ENCODE data around the gene VAPB. TPM values are rescaled to one million over a fixed set of nuclear protein-coding genes. Genes with fewer than 3 reads are reported as not detected.
"Not testable (repeated sequence)": the region's sequence is repeated elsewhere in the genome, so short reads cannot be mapped to it uniquely, and the experiment has no call there.

VAPB gene
- total RNA-seq, 5 donors from 2014 or later (not counting 1 experiment from before 2014, with no cell fraction given), result 26.4 to 35.0 (median 30.8) TPM

DNA sequence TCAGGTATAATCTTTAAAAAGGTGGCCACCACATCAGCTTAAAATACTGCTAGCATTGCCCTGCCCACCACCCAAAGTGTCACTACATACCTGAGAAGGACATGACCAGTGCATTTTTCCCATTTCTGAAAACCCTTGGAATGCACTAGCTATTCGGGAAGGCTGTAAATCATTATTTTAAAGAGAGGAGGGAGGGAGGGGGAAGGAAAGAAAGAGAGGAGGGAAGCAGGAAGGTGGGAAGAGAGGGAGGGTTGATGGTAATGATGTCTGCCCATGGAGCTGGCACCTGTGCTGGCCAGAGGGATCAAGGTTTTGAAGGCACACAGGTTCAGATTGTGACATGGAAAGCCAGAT lies 32.4 kb downstream of the VAPB start:
- Mint-ChIP-seq H3K36me3 (peaks cover 54% of the 10 kb centered on the region), H3K4me3 (no peak overlapping the region), H3K4me1 (peaks cover 21 to 38% (median 25%) of the 10 kb centered on the region in 3 donors), H3K27me3 (no peaks in the 10 kb centered on the region), H3K9me3 (no peaks in the 10 kb centered on the region), H3K27ac (no peak overlapping the region)
- peaks cover 3 to 46% of the 10 kb centered on the region in 2 donors for H3K36me3 ChIP-seq (ENCODE audit: control insufficient read depth in 2 of 2, extremely low read depth in 1 of 2, insufficient read depth in 1 of 2, low read length in 1 of 2)
- WGBS (ENCODE audit: insufficient coverage), result no CpG with 5 or more reads among the region's 1 CpG
- DNase-seq (no peak), ATAC-seq (replicated peaks in 1 of 4) (no peak)
- ChIA-PET CTCF (interaction anchor here in 1 of 2 donors (0.9 kb wide), 1 partner anchor 14 kb away, joined by 3 read pairs; no protein-coding TSS in a partner anchor), POLR2A (interaction anchor here (0.6 to 0.7 kb wide), 4 partner anchors 22 to 913 kb away, joined by 3 to 8 read pairs (median 4); no protein-coding TSS in a partner anchor)
- no peaks in the 10 kb centered on the region for H3K27me3 ChIP-seq (replicated peaks in 1 of 2; ENCODE audit: control insufficient read depth in 2 of 2, extremely low read depth in 1 of 2, insufficient read depth in 2 of 2, low read length in 1 of 2)
- no peak overlapping the region for H3K27ac ChIP-seq (ENCODE audit: low read length)
- peaks cover 0 to 10% of the 10 kb centered on the region in 2 experiments for H3K4me1 ChIP-seq (ENCODE audit: control insufficient read depth in 1 of 2, extremely low read depth in 1 of 2, insufficient read depth in 2 of 2, low read length in 2 of 2)
- no peaks in the 10 kb centered on the region for H3K9me3 ChIP-seq
- H3K4me3 ChIP-seq (ENCODE audit: control insufficient read depth in 1 of 2, extremely low read depth in 1 of 2, low read length in 1 of 2), result no peak overlapping the region

DNA sequence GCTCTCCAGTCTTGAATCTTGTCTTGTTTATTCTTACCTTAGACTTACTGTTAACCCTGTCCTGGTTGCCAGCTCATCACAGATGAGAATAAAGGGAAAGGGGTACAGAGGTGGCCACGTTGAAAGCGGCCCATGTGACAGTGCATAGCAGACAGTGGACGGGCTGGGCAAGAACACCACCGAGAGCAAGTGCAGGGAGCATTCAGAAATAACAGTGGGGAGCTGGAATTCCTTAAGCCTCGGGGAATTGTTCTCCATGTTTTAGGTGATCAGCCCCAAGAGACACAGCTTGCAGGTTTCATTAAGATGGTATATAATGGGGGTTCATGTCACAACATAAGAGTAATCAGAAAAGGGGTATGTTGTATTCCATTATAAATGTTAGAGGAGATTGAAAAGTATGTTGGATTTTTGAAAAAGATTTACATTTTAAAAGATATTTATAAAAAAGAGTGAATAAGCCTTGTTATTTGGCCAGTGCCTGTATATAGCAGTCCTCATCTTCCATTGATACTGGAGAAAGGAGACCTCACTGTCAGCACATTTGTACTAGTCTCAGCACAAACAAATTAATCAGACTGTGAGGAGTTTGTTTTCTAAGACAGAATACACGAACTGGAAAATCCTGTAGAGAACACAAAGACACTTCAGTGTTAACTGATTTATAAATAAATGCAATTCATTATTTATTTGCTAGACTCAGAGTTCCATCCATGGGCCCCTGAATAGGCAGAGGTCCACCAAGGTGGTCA lies 35.4 kb downstream of the VAPB start:
- CTCF ChIA-PET, result interaction anchor here in 1 of 2 donors (1.3 kb wide), 1 partner anchor 8 kb away, joined by 3 read pairs; no protein-coding TSS in a partner anchor
- no peaks in the 10 kb centered on the region for H3K27me3 ChIP-seq (replicated peaks in 1 of 2; ENCODE audit: control insufficient read depth in 2 of 2, extremely low read depth in 1 of 2, insufficient read depth in 2 of 2, low read length in 1 of 2)
- ATAC-seq (replicated peaks in 1 of 4), result no peak

DNA sequence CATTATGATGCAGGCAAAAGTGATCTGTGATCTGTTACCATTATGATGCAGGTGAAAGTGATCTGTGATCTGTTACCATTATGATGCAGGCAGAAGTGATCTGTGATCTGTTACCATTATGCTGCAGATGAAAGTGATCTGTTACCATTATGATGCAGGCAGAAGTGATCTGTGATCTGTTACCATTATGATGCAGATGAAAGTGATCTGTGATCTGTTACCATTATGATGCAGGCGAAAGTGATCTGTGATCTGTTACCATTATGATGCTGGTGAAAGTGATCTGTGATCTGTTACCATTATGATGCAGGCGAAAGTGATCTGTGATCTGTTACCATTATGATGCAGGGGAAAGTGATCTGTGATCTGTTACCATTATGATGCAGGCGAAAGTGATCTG lies 38.5 kb downstream of the VAPB start:
- Mint-ChIP-seq H3K36me3 (peaks cover 29% of the 10 kb centered on the region), H3K4me1 (peaks cover 17 to 33% (median 28%) of the 10 kb centered on the region in 3 donors)
- H3K27me3 Mint-ChIP-seq; H3K4me1 ChIP-seq (ENCODE audit: control insufficient read depth in 1 of 2, extremely low read depth in 1 of 2, insufficient read depth in 2 of 2, low read length in 2 of 2); H3K9me3 ChIP-seq; H3K4me3 ChIP-seq (ENCODE audit: control insufficient read depth in 1 of 2, extremely low read depth in 1 of 2, low read length in 1 of 2); DNase-seq; CTCF ChIA-PET; H3K27ac Mint-ChIP-seq; H3K4me3 Mint-ChIP-seq; H3K27me3 ChIP-seq (replicated peaks in 1 of 2; ENCODE audit: control insufficient read depth in 2 of 2, extremely low read depth in 1 of 2, insufficient read depth in 2 of 2, low read length in 1 of 2); H3K9me3 Mint-ChIP-seq; ATAC-seq (replicated peaks in 1 of 4); H3K27ac ChIP-seq (ENCODE audit: low read length); POLR2A ChIA-PET: not testable (repeated sequence)
- H3K36me3 ChIP-seq (ENCODE audit: control insufficient read depth in 2 of 2, extremely low read depth in 1 of 2, insufficient read depth in 1 of 2, low read length in 1 of 2), result peaks cover 0 to 12% of the 10 kb centered on the region in 2 donors
- WGBS (ENCODE audit: insufficient coverage), result 100% methylated on average over 3 of the region's 3 CpGs

More for the DNA sequence above, 35.4 kb downstream of the VAPB start:
- Mint-ChIP-seq H3K4me1 (peaks cover 6 to 21% (median 20%) of the 10 kb centered on the region in 3 donors), H3K4me3 (no peak overlapping the region), H3K27ac (no peak overlapping the region), H3K36me3 (peaks cover 46% of the 10 kb centered on the region), H3K27me3 (no peaks in the 10 kb centered on the region), H3K9me3 (no peaks in the 10 kb centered on the region)
- 97% methylated on average over 4 of the region's 6 CpGs for WGBS (ENCODE audit: insufficient coverage)
- Histone ChIP-seq H3K4me1 (ENCODE audit: control insufficient read depth in 1 of 2, extremely low read depth in 1 of 2, insufficient read depth in 2 of 2, low read length in 2 of 2) (no peaks in the 10 kb centered on the region), H3K36me3 (ENCODE audit: control insufficient read depth in 2 of 2, extremely low read depth in 1 of 2, insufficient read depth in 1 of 2, low read length in 1 of 2) (peaks cover 0 to 33% of the 10 kb centered on the region in 2 donors), H3K27ac (ENCODE audit: low read length) (no peak overlapping the region), H3K4me3 (ENCODE audit: control insufficient read depth in 1 of 2, extremely low read depth in 1 of 2, low read length in 1 of 2) (no peak overlapping the region), H3K9me3 (no peaks in the 10 kb centered on the region)
- DNase-seq, result no peak
- POLR2A ChIA-PET, result no interaction called here

DNA sequence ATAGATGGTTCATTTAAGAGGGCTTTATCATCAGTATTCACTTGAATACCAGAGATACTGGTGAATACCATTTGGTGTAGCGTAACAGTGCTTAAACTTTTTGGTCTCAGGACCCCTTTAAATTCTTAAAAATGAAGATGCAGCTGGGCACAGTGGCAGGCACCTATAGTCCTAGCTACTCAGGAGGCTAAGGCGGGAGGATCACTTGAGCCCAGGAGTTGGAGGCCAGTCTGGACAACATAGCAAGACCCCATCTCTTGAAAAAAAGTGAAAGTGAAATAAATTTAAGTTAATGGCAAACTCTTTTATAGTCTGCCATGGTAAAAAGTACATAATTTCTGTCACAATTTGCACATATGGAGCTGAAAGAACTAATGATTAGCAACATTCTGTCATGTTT lies 39.3 kb downstream of the VAPB start:
- ChIA-PET POLR2A (no interaction called here), CTCF (interaction anchor here in 1 of 2 donors (0.6 kb wide), 1 partner anchor 10 kb away, joined by 4 read pairs; no protein-coding TSS in a partner anchor)
- no peak overlapping the region for H3K4me3 Mint-ChIP-seq
- 100% methylated on average over 1 of the region's 2 CpGs for WGBS (ENCODE audit: insufficient coverage)
- DNase-seq (no peak), ATAC-seq (replicated peaks in 1 of 4) (no peak)
- Histone ChIP-seq H3K27me3 (replicated peaks in 1 of 2; ENCODE audit: control insufficient read depth in 2 of 2, extremely low read depth in 1 of 2, insufficient read depth in 2 of 2, low read length in 1 of 2) (no peaks in the 10 kb centered on the region), H3K27ac (ENCODE audit: low read length) (no peak overlapping the region), H3K4me3 (ENCODE audit: control insufficient read depth in 1 of 2, extremely low read depth in 1 of 2, low read length in 1 of 2) (no peak overlapping the region), H3K4me1 (ENCODE audit: control insufficient read depth in 1 of 2, extremely low read depth in 1 of 2, insufficient read depth in 2 of 2, low read length in 2 of 2) (no peaks in the 10 kb centered on the region), H3K36me3 (ENCODE audit: control insufficient read depth in 2 of 2, extremely low read depth in 1 of 2, insufficient read depth in 1 of 2, low read length in 1 of 2) (peaks cover 0 to 8% of the 10 kb centered on the region in 2 donors), H3K9me3 (no peaks in the 10 kb centered on the region)
- peaks cover 25 to 41% (median 36%) of the 10 kb centered on the region in 3 donors for H3K4me1 Mint-ChIP-seq
- H3K27ac Mint-ChIP-seq, result no peak overlapping the region
- no peaks in the 10 kb centered on the region for H3K9me3 Mint-ChIP-seq
- H3K36me3 Mint-ChIP-seq, result peaks cover 26% of the 10 kb centered on the region
- no peaks in the 10 kb centered on the region for H3K27me3 Mint-ChIP-seq

DNA sequence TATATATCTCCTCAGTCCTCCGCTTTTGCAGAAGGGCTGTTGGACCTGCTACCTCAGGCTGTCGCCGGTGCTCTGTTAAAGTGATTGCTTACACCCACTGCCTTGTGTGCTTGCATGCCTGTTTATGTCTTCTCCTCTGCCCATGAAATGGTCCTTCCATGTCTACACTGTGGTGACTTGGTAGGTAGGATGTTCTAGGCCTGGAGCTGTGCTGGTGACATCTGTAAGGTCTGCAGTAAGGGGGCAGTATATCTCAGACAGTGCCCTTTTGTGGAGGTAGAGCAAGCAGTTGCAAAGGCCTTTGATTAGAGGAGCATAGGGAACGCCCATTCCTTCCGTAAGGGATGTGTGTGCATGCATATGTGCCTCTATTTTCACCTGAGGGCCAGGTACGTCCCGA lies 40.3 kb downstream of the VAPB start:
- H3K27me3 Mint-ChIP-seq, result no peaks in the 10 kb centered on the region
- ATAC-seq (replicated peaks in 1 of 4), result no peak
- ChIA-PET POLR2A (interaction anchor here in 1 of 2 donors (0.6 to 0.7 kb wide), 2 partner anchors 24 kb away, joined by 3 read pairs; no protein-coding TSS in a partner anchor), CTCF (no interaction called here)
- Histone ChIP-seq H3K9me3 (no peaks in the 10 kb centered on the region), H3K27me3 (replicated peaks in 1 of 2; ENCODE audit: control insufficient read depth in 2 of 2, extremely low read depth in 1 of 2, insufficient read depth in 2 of 2, low read length in 1 of 2) (no peaks in the 10 kb centered on the region), H3K4me3 (ENCODE audit: control insufficient read depth in 1 of 2, extremely low read depth in 1 of 2, low read length in 1 of 2) (no peak overlapping the region), H3K4me1 (ENCODE audit: control insufficient read depth in 1 of 2, extremely low read depth in 1 of 2, insufficient read depth in 2 of 2, low read length in 2 of 2) (no peaks in the 10 kb centered on the region), H3K27ac (ENCODE audit: low read length) (no peak overlapping the region), H3K36me3 (ENCODE audit: control insufficient read depth in 2 of 2, extremely low read depth in 1 of 2, insufficient read depth in 1 of 2, low read length in 1 of 2) (peaks cover 0 to 8% of the 10 kb centered on the region in 2 donors)
- no peak overlapping the region for H3K4me3 Mint-ChIP-seq
- WGBS (ENCODE audit: insufficient coverage), result 100% methylated on average over 2 of the region's 7 CpGs
- no peaks in the 10 kb centered on the region for H3K9me3 Mint-ChIP-seq
- H3K36me3 Mint-ChIP-seq, result peaks cover 23% of the 10 kb centered on the region
- DNase-seq, result no peak
- H3K4me1 Mint-ChIP-seq, result peaks cover 27 to 48% (median 40%) of the 10 kb centered on the region in 3 donors
- H3K27ac Mint-ChIP-seq, result no peak overlapping the region

DNA sequence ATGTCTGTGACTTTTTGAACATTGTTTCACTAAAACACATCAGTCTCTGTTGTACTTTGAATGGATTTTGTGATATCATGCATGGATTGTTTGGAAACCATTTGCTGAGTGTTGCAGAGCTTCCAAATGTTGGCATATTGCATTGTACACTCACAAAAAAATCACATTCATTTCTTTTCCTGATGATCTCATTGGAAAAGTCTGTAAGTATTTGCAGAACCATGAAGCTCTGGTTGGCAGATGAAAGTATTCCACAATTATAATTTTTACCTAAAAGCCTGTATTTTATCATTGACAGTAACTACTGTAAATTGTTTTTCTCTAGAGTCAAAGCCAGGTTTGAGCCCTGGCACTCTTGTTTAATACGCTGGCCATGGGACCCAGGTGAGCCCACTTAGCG lies 42.1 kb downstream of the VAPB start:
- Mint-ChIP-seq H3K36me3 (peaks cover 25% of the 10 kb centered on the region), H3K27me3 (no peaks in the 10 kb centered on the region), H3K4me1 (peaks cover 31 to 51% (median 44%) of the 10 kb centered on the region in 3 donors), H3K9me3 (no peaks in the 10 kb centered on the region), H3K27ac (no peak overlapping the region), H3K4me3 (no peak overlapping the region)
- no peaks in the 10 kb centered on the region for H3K9me3 ChIP-seq
- ChIA-PET POLR2A (interaction anchor here in 1 of 2 donors (0.7 kb wide), 1 partner anchor 83 kb away, joined by 4 read pairs; no protein-coding TSS in a partner anchor), CTCF (interaction anchor here in 1 of 2 donors (0.5 to 0.6 kb wide), 2 partner anchors 208 to 214 kb away, joined by 3 read pairs; no protein-coding TSS in a partner anchor)
- H3K27ac ChIP-seq (ENCODE audit: low read length), result no peak overlapping the region
- H3K27me3 ChIP-seq (replicated peaks in 1 of 2; ENCODE audit: control insufficient read depth in 2 of 2, extremely low read depth in 1 of 2, insufficient read depth in 2 of 2, low read length in 1 of 2), result no peaks in the 10 kb centered on the region
- DNase-seq (no peak), ATAC-seq (replicated peaks in 1 of 4) (no peak)
- WGBS (ENCODE audit: insufficient coverage), result 80% methylated on average over 1 of the region's 2 CpGs
- H3K4me3 ChIP-seq (ENCODE audit: control insufficient read depth in 1 of 2, extremely low read depth in 1 of 2, low read length in 1 of 2), result no peak overlapping the region
- H3K4me1 ChIP-seq (ENCODE audit: control insufficient read depth in 1 of 2, extremely low read depth in 1 of 2, insufficient read depth in 2 of 2, low read length in 2 of 2), result no peaks in the 10 kb centered on the region
- peaks cover 0 to 7% of the 10 kb centered on the region in 2 donors for H3K36me3 ChIP-seq (ENCODE audit: control insufficient read depth in 2 of 2, extremely low read depth in 1 of 2, insufficient read depth in 1 of 2, low read length in 1 of 2)
